IMR-90 (cell line): ENCODE measurements around the gene C5AR2. TPM values are rescaled to one million over a fixed set of nuclear protein-coding genes. Genes with fewer than 3 reads are reported as not detected.

ENCODE experiments used
- ATAC-seq: fragments of 200-7000 bp; cut with Tn5 transposase; 2 replicates; pipeline ENCODE4 v1.9.1; 2020; ENCODE audit warnings: low read depth, mild to moderate bottlenecking, moderate library complexity
- BruUV-seq: library from RNA; stranded (reverse); fragments of 400-500 nt; replicated peaks from 2 replicates; lab custom pipeline; 2021; lab: Mats Ljungman, UMichigan
- CTCF ChIA-PET: fragments of 300-600 bp; formaldehyde crosslinking; extraction: SDS; loops from one replicate; lab custom pipeline; 2021; ENCODE audit warnings: antibody characterized with exemption; lab: Yijun Ruan, JAX
- POLR2A ChIA-PET: fragments of 300-600 bp; sonication (Branson Sonifier 250); formaldehyde crosslinking; loops from one replicate; lab custom pipeline; 2022; ENCODE audit warnings: antibody characterized with exemption; ENCODE audit not compliant: unreplicated experiment; lab: Charles Lee
- DNase-seq: peaks from one replicate; pipeline ENCODE4 v3.0.0; 2013
- H2AFZ ChIP-seq: replicated peaks from 2 replicates; pipeline ENCODE3; 2013; ENCODE audit warnings: low read length, mild to moderate bottlenecking; ENCODE audit not compliant: poor library complexity
- H2AK5ac ChIP-seq: 2 replicates; pipeline ENCODE4 v1.6.1; 2013; ENCODE audit warnings: low read depth, low read length, inconsistent platforms
- H2AK9ac ChIP-seq: replicated peaks from 2 replicates; pipeline ENCODE3; 2013; ENCODE audit warnings: mild to moderate bottlenecking, low read depth, low read length, moderate library complexity; ENCODE audit not compliant: poor library complexity
- H2BK120ac ChIP-seq: 2 replicates; pipeline ENCODE4 v1.6.1; 2013; ENCODE audit warnings: low read depth, low read length, inconsistent platforms
- H2BK15ac ChIP-seq: 3 replicates; pipeline ENCODE4 v1.6.1; 2013; ENCODE audit warnings: low read depth, low read length, inconsistent platforms
- H2BK20ac ChIP-seq: 2 replicates; pipeline ENCODE4 v1.6.1; 2013; ENCODE audit warnings: low read depth, mild to moderate bottlenecking, inconsistent platforms, low read length, moderate library complexity
- H2BK5ac ChIP-seq: 2 replicates; pipeline ENCODE4 v1.6.1; 2013; ENCODE audit warnings: mild to moderate bottlenecking, low read depth, low read length, inconsistent platforms; ENCODE audit not compliant: poor library complexity, severe bottlenecking
- H3K14ac ChIP-seq: replicated peaks from 2 replicates; pipeline ENCODE4 v1.6.1; 2013; ENCODE audit warnings: low read depth, low read length, inconsistent platforms
- H3K18ac ChIP-seq: 2 replicates; pipeline ENCODE4 v1.6.1; 2013; ENCODE audit warnings: low read depth, low read length, control low read depth
- H3K23ac ChIP-seq: 2 replicates; pipeline ENCODE4 v1.6.1; 2013; ENCODE audit warnings: low read depth, low read length, inconsistent platforms
- H3K27ac ChIP-seq: 2 replicates; pipeline ENCODE4 v1.5.1; 2013; ENCODE audit warnings: mild to moderate bottlenecking, control low read depth, low read length; ENCODE audit not compliant: insufficient read depth
- H3K27me3 ChIP-seq: 2 replicates; pipeline ENCODE4 v1.6.1; 2013; ENCODE audit warnings: low read length; ENCODE audit not compliant: control insufficient read depth, insufficient read depth
- H3K36me3 ChIP-seq: 2 replicates; pipeline ENCODE4 v1.6.1; 2013; ENCODE audit warnings: low read length, mixed read lengths; ENCODE audit not compliant: control insufficient read depth, insufficient read depth
- H3K4ac ChIP-seq: 2 replicates; pipeline ENCODE4 v1.6.1; 2013; ENCODE audit warnings: low read depth, low read length, inconsistent platforms
- H3K4me1 ChIP-seq: 2 replicates; pipeline ENCODE4 v1.6.1; 2013; ENCODE audit warnings: low read length, mixed read lengths; ENCODE audit not compliant: control insufficient read depth, insufficient read depth
- H3K4me2 ChIP-seq: 2 replicates; pipeline ENCODE4 v1.6.1; 2013; ENCODE audit warnings: low read depth, mild to moderate bottlenecking, control low read depth, low read length, moderate library complexity
- H3K4me3 ChIP-seq: 2 replicates; pipeline ENCODE4 v1.5.1; 2013; ENCODE audit warnings: low read depth, mild to moderate bottlenecking, control low read depth, low read length, moderate library complexity; ENCODE audit not compliant: insufficient read depth
- H3K56ac ChIP-seq: 2 replicates; pipeline ENCODE4 v1.6.1; 2013; ENCODE audit warnings: low read length, inconsistent platforms; ENCODE audit not compliant: insufficient read depth; ENCODE audit errors: extremely low read depth
- H3K79me1 ChIP-seq, 2 experiments: 2 replicates each; pipeline ENCODE4 v1.6.1; 2013; ENCODE audit warnings: low read length in 2 of 2, inconsistent platforms in 1 of 2, low read depth in 1 of 2
- H3K9ac ChIP-seq: 2 replicates; pipeline ENCODE4 v1.6.1; 2013; ENCODE audit warnings: low read depth, low read length, control low read depth
- H3K9me1 ChIP-seq: 2 replicates; pipeline ENCODE4 v1.6.1; 2013; ENCODE audit warnings: low read length, inconsistent platforms; ENCODE audit not compliant: insufficient read depth
- H3K9me3 ChIP-seq: 2 replicates; pipeline ENCODE4 v1.6.1; 2013; ENCODE audit warnings: low read length; ENCODE audit not compliant: control insufficient read depth, insufficient read depth
- H4K20me1 ChIP-seq: 2 replicates; pipeline ENCODE4 v1.6.1; 2013; ENCODE audit warnings: low read length, inconsistent platforms; ENCODE audit not compliant: insufficient read depth
- H4K5ac ChIP-seq: 2 replicates; pipeline ENCODE4 v1.6.1; 2013; ENCODE audit warnings: mild to moderate bottlenecking, low read depth, low read length, control low read depth
- H4K8ac ChIP-seq, 2 experiments: 2 replicates each; pipeline ENCODE4 v1.6.1; 2013; ENCODE audit warnings: low read depth in 2 of 2, low read length in 2 of 2, control low read depth in 1 of 2, inconsistent platforms in 1 of 2
- H4K91ac ChIP-seq: 2 replicates; pipeline ENCODE4 v1.6.1; 2013; ENCODE audit warnings: low read depth, low read length, inconsistent platforms; ENCODE audit not compliant: insufficient read depth
- BHLHE40 ChIP-seq: fragments of 150-350 bp; IDR thresholded peaks from 2 replicates; pipeline ENCODE4 v1.6.1; 2016; ENCODE audit warnings: mild to moderate bottlenecking, low read depth, low read length
- CEBPB ChIP-seq: IDR thresholded peaks from 2 replicates; pipeline ENCODE4 v1.6.1; 2012; ENCODE audit warnings: low read depth, low read length, improper control_type of control experiment
- FOS ChIP-seq: fragments of 150-350 bp; IDR thresholded peaks from 2 replicates; pipeline ENCODE4 v1.6.1; 2016; ENCODE audit warnings: low read depth, low read length
- MAFK ChIP-seq: IDR thresholded peaks from 2 replicates; pipeline ENCODE4 v1.6.1; 2012; ENCODE audit warnings: low read depth, low read length, improper control_type of control experiment
- MAZ ChIP-seq: IDR thresholded peaks from 2 replicates; pipeline ENCODE4 v1.6.1; 2012; ENCODE audit warnings: low read depth, mild to moderate bottlenecking, low read length, improper control_type of control experiment, moderate library complexity, borderline replicate concordance
- MXI1 ChIP-seq: IDR thresholded peaks from 2 replicates; pipeline ENCODE4 v1.6.1; 2012; ENCODE audit warnings: low read depth, mild to moderate bottlenecking, low read length, moderate library complexity, borderline replicate concordance
- NFE2L2 ChIP-seq: fragments of 150-350 bp; IDR thresholded peaks from 2 replicates; pipeline ENCODE4 v1.6.1; 2016; ENCODE audit warnings: low read depth, mild to moderate bottlenecking, low read length
- POLR2A ChIP-seq: IDR thresholded peaks from 2 replicates; pipeline ENCODE4 v1.6.1; 2012; ENCODE audit warnings: mild to moderate bottlenecking, low read depth, low read length
- RAD21 ChIP-seq: IDR thresholded peaks from 2 replicates; pipeline ENCODE4 v1.6.1; 2012; ENCODE audit warnings: low read length, improper control_type of control experiment
- RCOR1 ChIP-seq: IDR thresholded peaks from 2 replicates; pipeline ENCODE4 v1.6.1; 2012; ENCODE audit warnings: mild to moderate bottlenecking, low read length, improper control_type of control experiment; ENCODE audit not compliant: insufficient replicate concordance
- RFX5 ChIP-seq: IDR thresholded peaks from 2 replicates; pipeline ENCODE4 v1.8.0; 2012; ENCODE audit warnings: low read depth, mild to moderate bottlenecking, low read length, moderate library complexity
- SMC3 ChIP-seq: fragments of 150-350 bp; IDR thresholded peaks from 2 replicates; pipeline ENCODE4 v1.6.1; 2016; ENCODE audit warnings: low read depth, mild to moderate bottlenecking, antibody characterized with exemption, low read length, moderate library complexity
- WGBS, 2 experiments: methylation state at CpG; one replicate each; pipeline versions ENCODE4 v1.1.5 to v1.1.7; 2013; ENCODE audit warnings: missing lambda C conversion rate in 2 of 2; ENCODE audit not compliant: insufficient read length in 1 of 2; ENCODE audit errors: extremely low coverage in 2 of 2; 5-methylcytosine and 5-hydroxymethylcytosine counted together
- dilution Hi-C: fragments of 300-500 bp; cut with HindIII; formaldehyde crosslinking; loops from one replicate; pipeline ENCODE4 v1.14.3; 2018; ENCODE audit warnings: low sequenced_read_pairs; ENCODE audit not compliant: unreplicated experiment
- in situ Hi-C: fragments of 300-500 bp; cut with MboI; formaldehyde crosslinking; loops from 3 replicates; pipeline ENCODE4 v1.14.3; 2019; ENCODE audit warnings: low sequenced_read_pairs, inconsistent platforms, mixed read lengths
- intact Hi-C: fragments of 100-400 bp; cut with micrococcal nuclease; formaldehyde crosslinking; loops from 2 replicates; pipeline ENCODE4 v1.10.0; 2022
- polyA plus RNA-seq, 3 experiments: library from polyadenylated mRNA; depleted of rRNA; stranded (reverse); fragments of >200 nt; gene quantifications; 2 replicates each; pipeline ENCODE4 v1.2.3, GENCODE V29; 2012; ENCODE audit warnings: low replicate concordance in 1 of 3
- total RNA-seq: library from RNA; depleted of rRNA; stranded (reverse); fragments of >200 nt; gene quantifications from 2 replicates; pipeline ENCODE4 v1.2.3, GENCODE V29; 2012
- TF ChIP-seq, protein P1 (sequence below): fragments of 150-350 bp; IDR thresholded peaks from 2 replicates; pipeline ENCODE4 v1.6.1; 2016; ENCODE audit warnings: low read depth, mild to moderate bottlenecking, low read length, moderate library complexity, borderline replicate concordance
- TF ChIP-seq, protein P2 (sequence below): conservative IDR thresholded peaks from 2 replicates; pipeline ENCODE4 v1.5.1; 2012; ENCODE audit warnings: mild to moderate bottlenecking, low read depth, low read length, improper control_type of control experiment

C5AR2 gene
- total and polyA plus RNA-seq, 2 of the 4 experiments (the other 2 are of a cell fraction) = not detected

DNA sequence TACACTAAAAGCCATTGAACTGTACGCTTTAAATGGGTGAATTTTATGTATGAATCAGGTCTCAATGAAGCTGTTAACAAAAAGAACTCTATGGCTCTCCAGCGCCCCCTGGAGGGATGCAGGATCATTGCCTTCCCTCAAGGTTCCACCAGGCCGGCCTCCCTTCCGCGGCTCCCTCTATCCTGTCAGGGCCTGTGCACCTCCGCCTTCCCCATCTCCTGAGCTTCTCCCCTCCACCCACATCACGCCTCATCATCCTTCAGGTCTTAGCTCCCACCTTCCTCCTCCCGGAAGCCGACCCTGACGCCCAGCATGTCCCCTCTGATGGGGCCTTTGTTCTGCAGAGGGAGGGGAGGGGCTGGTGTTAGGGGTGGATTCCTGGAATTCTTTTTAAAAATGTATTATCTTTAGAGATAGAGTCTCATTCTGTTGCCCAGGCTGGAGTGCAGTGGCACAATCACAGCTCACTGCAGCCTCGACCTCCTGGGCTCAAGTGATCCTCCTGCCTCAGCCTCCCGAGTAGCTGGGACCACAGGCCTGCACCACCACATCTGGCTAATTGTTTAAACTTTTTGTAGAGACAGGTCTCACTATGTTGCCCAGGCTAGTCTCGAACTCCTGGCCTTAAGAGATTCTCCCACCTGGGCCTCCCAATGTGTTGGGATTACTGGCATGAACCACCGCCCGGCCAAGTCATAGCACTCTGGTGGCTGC is 59.7 kb downstream of the C5AR2 start:
- Histone ChIP-seq H3K14ac (no peak overlapping the region), H4K91ac (no peak overlapping the region), H4K5ac (no peak overlapping the region), H3K4ac (no peak overlapping the region), H2AFZ (peak overlapping the region; percentile 87), H3K9me1 (no peaks in the 10 kb centered on the region), H2AK9ac (peak overlapping the region; percentile 35), H3K9ac (no peak overlapping the region), H3K4me1 (peaks cover 3% of the 10 kb centered on the region), H3K9me3 (no peaks in the 10 kb centered on the region), H2BK20ac (no peak overlapping the region), H2BK15ac (no peak overlapping the region), H3K4me2 (no peak overlapping the region), H3K27ac (no peak overlapping the region), H3K23ac (no peak overlapping the region), H2BK120ac (0 out of 2 replicates have a peak overlapping the region, but pooled peaks have one; percentile 51), H2BK5ac (no peak overlapping the region), H3K27me3 (peaks cover 8% of the 10 kb centered on the region; the same call in 1 of the 2 replicates), H3K79me1 (no peaks in the 10 kb centered on the region), H3K36me3 (no peaks in the 10 kb centered on the region), H4K8ac (no peak overlapping the region), H3K18ac (no peak overlapping the region), H3K56ac (no peak overlapping the region), H3K4me3 (no peak overlapping the region), H2AK5ac (no peak overlapping the region; the same call in 1 of the 2 replicates), H4K20me1 (no peaks in the 10 kb centered on the region)
- ATAC-seq = peak; percentile 95
- whole genome bisulfite sequencing, 2 experiments = 57% methylated on average over 1 of the region's 15 CpGs; no CpG with 5 or more reads in 1 of the 2 experiments
- BruUV-seq = no TSS peak
- dilution Hi-C loops = no loop called here
- POLR2A ChIA-PET = no interaction called here
- peak; percentile 66 for DNase-seq
- intact Hi-C loops = loop anchor here (1.0 kb wide), 3 partner anchors 42 to 107 kb away; partner anchors contain the start of gene DHX34
- in situ Hi-C loops = no loop called here
- TF ChIP-seq BHLHE40 = no peak
- TF ChIP-seq RFX5 = no peak
- peak; percentile 86 for TF ChIP-seq SMC3
- no peak for TF ChIP-seq MXI1
- peak; percentile 82 for TF ChIP-seq RAD21
- TF ChIP-seq RCOR1 = no peak
- no peak for TF ChIP-seq MAZ
- no peak for TF ChIP-seq NFE2L2
- no peak for TF ChIP-seq CEBPB
- TF ChIP-seq, protein P1, sequence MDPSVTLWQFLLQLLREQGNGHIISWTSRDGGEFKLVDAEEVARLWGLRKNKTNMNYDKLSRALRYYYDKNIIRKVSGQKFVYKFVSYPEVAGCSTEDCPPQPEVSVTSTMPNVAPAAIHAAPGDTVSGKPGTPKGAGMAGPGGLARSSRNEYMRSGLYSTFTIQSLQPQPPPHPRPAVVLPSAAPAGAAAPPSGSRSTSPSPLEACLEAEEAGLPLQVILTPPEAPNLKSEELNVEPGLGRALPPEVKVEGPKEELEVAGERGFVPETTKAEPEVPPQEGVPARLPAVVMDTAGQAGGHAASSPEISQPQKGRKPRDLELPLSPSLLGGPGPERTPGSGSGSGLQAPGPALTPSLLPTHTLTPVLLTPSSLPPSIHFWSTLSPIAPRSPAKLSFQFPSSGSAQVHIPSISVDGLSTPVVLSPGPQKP = no peak
- TF ChIP-seq, protein P2, sequence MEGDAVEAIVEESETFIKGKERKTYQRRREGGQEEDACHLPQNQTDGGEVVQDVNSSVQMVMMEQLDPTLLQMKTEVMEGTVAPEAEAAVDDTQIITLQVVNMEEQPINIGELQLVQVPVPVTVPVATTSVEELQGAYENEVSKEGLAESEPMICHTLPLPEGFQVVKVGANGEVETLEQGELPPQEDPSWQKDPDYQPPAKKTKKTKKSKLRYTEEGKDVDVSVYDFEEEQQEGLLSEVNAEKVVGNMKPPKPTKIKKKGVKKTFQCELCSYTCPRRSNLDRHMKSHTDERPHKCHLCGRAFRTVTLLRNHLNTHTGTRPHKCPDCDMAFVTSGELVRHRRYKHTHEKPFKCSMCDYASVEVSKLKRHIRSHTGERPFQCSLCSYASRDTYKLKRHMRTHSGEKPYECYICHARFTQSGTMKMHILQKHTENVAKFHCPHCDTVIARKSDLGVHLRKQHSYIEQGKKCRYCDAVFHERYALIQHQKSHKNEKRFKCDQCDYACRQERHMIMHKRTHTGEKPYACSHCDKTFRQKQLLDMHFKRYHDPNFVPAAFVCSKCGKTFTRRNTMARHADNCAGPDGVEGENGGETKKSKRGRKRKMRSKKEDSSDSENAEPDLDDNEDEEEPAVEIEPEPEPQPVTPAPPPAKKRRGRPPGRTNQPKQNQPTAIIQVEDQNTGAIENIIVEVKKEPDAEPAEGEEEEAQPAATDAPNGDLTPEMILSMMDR = peak; percentile 89
- TF ChIP-seq POLR2A = no peak
- no peak for TF ChIP-seq MAFK
- no peak for TF ChIP-seq FOS
- CTCF ChIA-PET = interaction anchor here (0.6 to 1.7 kb wide), 12 partner anchors 8 to 130 kb away, joined by 3 to 8 read pairs (median 4); partner anchors contain the start of genes DHX34, INAFM1 and MEIS3
